B cell (primary cell): ENCODE data around the gene ANKS1B.

ENCODE experiments used
- CTCF ChIP-seq: fragments of 200-600 bp; IDR thresholded peaks from one replicate; pipeline ENCODE4 v1.8.0; 2022; ENCODE audit warnings: antibody characterized with exemption, mild to moderate bottlenecking
- EZH2 ChIP-seq: IDR thresholded peaks from 2 replicates; pipeline ENCODE4 v1.6.1; 2012; ENCODE audit warnings: borderline replicate concordance, low read depth, mild to moderate bottlenecking, moderate library complexity, low read length; ENCODE audit not compliant: insufficient read depth, poor library complexity, severe bottlenecking

DNA sequence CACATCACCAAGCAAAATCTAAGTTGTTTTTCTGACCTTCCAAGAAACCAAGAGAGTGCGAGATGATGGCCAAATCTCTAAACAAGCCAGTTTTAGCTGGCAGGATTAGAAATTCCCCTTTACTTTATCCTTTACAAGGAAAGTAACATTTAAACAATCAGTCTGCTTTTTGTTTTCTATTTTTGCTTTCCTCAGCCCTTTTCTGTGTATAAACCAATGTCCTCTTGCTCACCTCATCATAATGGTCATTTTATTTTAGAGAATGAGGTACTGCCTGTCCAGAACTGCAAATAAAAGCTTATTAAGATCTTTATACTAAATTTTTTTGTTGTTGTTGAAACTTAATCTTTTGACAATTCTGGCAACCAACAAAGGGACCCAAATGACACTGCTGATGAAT, 779.6 kb downstream of the ANKS1B start:
- TF ChIP-seq EZH2 (no peak), CTCF (no peak)
